H1 (cell line): ENCODE results near the gene PPEF2. TPM values are rescaled to one million over a fixed set of nuclear protein-coding genes. Genes with fewer than 3 reads are reported as not detected.

Experiments used
- CBX5 ChIP-seq: fragments of 300-800, 300-1000 bp; sonication (generic); IDR thresholded peaks from 2 replicates; pipeline ENCODE4 v1.7.1; 2016; ENCODE audit warnings: antibody characterized with exemption, low read length, low read depth
- HDAC2 ChIP-seq, 2 experiments: fragments of 300-600 bp in 1 of 2; sonication (generic) in 1 of 2; IDR thresholded peaks; 2 replicates each; pipeline ENCODE4 v1.6.1; 2011 to 2012; ENCODE audit warnings: low read depth in 2 of 2, low read length in 2 of 2, mild to moderate bottlenecking in 2 of 2, moderate library complexity in 2 of 2, borderline replicate concordance in 1 of 2, inconsistent platforms in 1 of 2
- NRF1 ChIP-seq: IDR thresholded peaks from 2 replicates; pipeline ENCODE4 v1.6.1; 2011; ENCODE audit warnings: mild to moderate bottlenecking, low read depth, low read length, improper control_type of control experiment
- SIRT6 ChIP-seq: IDR thresholded peaks from one replicate; pipeline ENCODE4 v1.7.1; 2012; ENCODE audit warnings: low read length, inconsistent platforms
- polyA plus RNA-seq, 7 experiments: library from polyadenylated mRNA; depleted of rRNA in 3 of 7; stranded (reverse) in 5 of 7; unstranded in 2 of 7; fragments of >200 nt in 5 of 7; fragments of 200-250 nt in 2 of 7; gene quantifications; 1 replicate in 5 of 7; 2 replicates in 1 of 7; 4 replicates in 1 of 7; pipeline versions ENCODE4 v1.2.1 to v1.2.3, GENCODE V29; 2011 to 2013; ENCODE audit warnings: missing spikeins in 2 of 7, mixed read lengths in 2 of 7
- total RNA-seq: library from RNA; stranded (reverse); fragmentation: NEBNext Ultra II Directional; extraction: Animal tissue kit (Norgen Biotek cat#: 25700); gene quantifications from 2 replicates; pipeline ENCODE4 v1.2.1, GENCODE V29; 2021

PPEF2 gene
- total and polyA plus RNA-seq, 2 of the 8 experiments (the other 6 are each of a cell fraction or from before 2014, with no cell fraction given) = not detected

GRCh38 chr4:75924309-75924827 lies 22.1 kb upstream of the PPEF2 start (continued):
- TF ChIP-seq NRF1 (no peak), SIRT6 (no peak), CBX5 (no peak), HDAC2 (IDR thresholded peaks at IDR 0.05; ENCODE audit: borderline replicate concordance in 1 of 2, low read depth in 2 of 2, low read length in 2 of 2) (no peak)
